NK-92 treated with Interleukin-12 subunit alpha and Interleukin-12 subunit beta, amount 100 ng/mL, for 24 hours (cell line): Measurements from ENCODE around the gene PXN.
"Not testable (repeated sequence)": the region's sequence is repeated elsewhere in the genome, so short reads cannot be mapped to it uniquely, and the experiment has no call there.

Experiments
- DNase-seq: peaks from one replicate; lab custom pipeline; 2025; lab: John Stamatoyannopoulos, UW

Gene PXN

DNA sequence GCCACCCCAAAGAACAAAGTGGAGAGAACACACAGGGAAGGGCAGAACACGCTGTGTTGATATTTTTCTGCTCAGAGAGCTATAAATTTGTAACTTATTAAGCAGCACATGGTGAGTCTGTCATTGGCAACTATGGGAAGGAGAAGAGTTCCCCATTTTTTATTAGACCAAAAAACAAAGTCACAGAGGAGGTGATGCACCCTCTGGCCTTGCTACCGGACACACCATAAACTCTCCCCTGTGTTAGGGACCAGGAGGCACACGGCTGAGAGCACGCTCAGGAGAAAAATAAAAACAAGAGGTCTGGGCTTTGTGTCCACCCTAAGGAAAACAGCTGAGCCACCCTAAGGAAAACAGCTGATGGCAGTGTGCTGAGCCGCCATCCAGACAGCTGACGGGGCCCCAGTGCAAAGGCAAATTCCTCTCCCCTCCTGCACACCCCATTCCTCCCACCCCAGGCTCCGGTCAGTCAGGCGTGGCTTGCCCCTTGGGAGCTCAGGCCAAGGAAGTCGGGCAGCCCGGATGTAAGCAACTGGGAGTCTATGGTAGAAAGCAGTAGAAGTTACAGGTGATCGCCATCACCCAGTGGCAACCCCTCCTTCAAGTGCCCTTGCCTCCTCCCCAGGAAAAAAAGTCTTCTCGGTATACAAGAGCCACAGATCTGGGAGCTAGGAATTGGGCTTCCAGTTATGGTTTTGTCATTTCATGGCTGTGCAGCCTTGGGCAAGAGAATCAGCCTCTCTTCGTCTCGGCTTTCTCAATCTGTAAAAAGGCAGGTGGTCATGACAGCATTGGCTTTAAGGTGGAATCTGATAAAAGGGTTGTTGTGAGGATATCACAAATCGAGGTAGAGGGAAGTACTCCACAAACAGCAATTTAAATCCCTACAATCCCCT, 2.4 kb downstream of the PXN start:
- DNase-seq = no peak

DNA sequence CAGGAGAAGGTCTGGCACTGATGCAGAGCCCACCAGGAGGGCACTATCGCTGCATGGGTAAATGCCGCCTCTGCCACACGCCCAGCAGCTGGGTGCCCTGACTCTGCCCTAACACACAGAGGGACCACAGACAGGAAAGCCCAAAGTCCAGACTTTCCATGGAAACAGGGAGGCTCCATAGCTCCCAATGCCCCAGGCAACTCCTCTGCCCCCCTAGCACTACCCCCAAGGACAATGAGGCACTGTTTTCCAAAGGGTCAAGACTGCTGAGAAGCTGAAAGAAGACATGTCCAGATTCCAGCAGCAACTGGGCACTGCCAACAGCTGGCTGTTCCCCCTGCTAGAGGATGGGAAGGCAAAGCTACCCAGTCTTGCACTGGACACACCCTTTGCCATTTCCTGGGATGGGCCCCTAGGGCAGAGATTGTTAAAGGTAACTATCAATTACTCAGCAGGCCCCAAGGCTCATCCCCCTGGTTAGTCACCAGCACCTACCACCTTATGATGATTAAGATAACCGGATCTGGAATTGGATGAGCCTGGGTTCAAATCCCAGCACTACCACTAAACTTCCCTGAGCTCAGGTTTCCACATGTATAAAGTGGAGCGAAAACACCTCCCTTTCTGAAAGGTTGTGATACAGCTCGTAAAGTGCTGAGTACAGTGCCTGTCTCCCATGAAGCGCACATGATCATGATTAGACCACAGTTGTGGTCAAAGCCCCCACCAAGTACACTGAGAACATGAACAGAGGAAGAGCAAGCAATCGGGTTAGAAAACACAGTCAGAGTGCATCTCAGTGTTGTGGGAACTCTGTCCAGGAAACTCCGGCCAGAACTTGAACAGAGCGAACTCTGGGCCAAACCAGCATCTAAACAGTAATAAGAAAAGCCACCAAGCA, 3.3 kb downstream of the PXN start:
- no peak for DNase-seq

DNA sequence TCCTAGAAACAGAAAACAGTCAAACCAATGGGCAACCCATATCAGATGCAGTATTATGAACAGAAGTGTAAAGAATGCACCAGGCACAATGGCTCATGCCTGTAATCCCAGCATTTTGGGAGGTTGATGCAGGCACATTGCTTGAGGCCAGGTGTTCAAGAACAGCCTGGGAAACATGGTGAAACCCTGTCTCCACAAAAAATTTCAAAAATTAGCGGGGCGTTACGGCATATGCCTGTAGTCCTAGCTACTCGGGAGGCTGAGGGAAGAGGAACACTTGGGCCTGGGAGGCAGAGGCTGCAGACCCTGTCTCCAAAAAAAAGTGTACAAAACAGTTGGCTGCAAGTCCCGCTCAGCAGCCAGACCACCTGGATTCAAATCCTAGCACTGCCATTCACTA, 4.9 kb downstream of the PXN start:
- no peak for DNase-seq

DNA sequence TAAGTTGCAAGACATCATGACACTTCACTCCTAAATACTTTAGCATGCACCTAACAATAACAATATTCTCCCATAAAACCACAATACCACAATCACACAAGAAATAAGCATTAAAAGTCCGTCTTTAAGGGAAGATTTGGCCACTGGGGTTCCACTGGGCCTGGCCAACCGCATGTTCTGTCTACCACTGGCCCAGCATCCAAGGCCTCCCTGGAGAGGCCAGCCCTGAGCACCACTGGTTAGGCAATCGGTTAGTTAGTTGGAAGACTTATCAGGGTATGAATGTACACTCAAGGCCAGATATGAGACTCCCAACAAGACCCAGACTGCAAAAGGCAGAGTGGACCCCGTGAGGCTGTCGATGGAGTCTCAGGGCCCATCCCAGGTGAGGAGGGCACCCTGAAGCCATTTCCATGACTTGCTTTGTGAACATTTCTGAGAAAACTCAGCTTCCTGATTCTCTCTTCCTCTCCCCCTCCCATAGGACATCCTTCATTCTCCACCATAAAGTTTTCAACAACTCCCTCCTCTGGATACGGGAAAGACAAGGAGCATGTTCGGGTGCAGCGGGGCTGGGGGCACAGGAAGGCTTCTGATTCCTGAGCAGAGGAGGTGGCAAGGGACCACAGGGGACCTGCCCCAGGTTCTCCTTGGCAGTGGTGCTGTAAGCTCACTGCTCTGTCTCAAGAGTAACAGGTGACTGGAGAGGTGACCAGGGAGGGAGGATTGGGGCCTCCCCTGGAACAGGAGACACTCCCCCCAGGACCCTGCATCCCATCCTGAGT, 5.9 kb downstream of the PXN start:
- DNase-seq = no peak

DNA sequence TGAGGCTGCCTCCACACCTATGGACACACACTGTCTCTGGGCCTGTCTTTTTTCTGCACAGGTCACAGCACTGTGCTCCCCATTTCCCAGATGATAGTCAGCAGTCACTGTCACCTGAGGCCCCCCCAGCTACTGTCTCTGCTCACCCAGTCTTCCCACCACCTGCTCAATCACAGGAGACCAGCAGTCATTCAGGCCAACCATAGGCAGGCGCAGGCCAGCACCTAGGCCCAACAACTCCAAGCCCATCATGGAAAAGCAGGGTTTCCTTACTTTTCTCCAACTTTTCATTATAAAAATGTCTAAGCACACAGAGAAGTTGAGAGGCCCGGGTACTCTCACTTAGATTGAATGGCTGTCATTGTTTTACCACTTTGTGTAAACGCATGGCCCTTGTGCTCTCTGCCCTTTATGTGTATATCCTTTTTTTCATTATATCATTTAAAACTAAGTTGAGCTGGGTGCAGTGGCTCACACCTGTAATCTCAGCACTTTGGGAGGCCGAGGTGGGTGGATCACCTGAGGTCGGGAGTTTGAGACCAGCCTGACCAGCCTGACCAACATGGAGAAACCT, 7.1 kb downstream of the PXN start:
- no peak for DNase-seq

DNA sequence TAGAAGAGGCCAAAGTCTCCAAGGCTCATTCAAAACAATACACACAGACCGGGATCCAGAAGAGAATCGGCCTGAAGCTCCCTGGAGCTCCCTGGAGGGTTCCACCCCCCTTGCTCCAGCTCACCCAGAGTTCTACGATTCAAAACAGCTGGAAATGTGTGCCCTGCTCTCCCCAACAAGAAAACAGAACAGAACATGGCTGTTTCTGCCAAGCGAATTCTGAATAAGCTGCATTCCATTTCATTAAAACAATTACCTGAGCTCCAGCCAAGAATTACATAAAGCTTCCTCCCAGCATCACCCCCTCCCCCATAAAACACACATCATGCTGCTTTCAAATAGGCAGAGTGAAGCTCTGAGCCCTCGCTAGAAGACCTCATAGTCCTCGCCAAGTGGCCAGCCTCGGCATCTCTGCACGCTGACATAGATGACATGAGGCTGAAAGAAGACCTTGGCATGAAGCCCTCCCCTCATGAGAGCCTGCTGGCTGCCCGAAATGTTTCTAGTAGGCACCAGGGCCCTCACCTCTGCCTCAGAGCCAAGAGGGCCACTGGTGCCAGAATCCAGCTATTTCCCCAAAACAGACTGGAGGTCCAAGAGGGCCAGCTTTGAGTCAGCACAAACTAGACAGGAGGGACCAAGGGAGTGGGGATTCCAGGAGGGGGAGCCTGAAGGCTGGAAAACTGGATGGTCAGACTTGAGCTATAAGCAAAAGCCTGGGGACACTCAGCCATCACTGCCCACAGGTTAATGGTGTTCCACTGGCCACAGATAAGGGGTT, 8.3 kb downstream of the PXN start:
- no peak for DNase-seq

DNA sequence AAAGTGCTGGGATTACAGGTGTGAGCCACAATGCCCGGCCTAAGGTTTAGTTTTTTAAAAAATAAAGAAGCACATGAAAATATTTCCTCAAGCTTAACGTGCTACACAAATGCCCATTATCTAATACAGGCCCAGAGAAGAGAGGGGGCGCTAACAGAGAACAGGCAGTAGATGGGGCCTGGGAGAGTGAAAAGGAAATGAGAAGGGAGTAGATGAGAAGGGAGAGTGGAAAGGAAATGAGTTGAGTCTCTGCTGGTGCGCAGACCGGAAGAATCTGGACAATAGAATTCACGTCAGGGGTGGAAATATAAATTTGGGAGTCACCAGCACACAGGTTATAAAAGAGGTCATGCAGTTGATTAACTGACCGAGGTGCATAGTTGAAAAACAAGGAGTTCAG, 10.7 kb downstream of the PXN start:
- no peak for DNase-seq

DNA sequence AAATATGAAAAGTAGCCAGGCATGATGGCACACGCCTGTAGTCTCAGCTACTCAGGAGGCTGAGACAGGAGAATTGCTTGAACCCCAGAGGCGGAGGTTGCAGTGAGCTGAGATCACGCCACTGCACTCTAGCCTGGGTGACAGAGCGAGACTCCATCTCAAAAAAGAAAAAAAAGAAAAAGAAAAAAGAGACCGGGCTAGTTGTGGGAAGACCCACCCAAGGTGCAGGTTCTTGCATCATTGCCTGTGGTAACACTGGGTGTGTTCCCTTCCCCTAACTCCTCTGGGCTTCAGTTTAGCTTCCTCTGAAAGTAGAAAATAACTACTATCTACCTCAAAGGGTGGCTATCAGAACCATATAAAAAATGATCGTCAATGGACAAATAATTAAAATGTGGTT, 12.2 kb downstream of the PXN start:
- peak; percentile 29 for DNase-seq

DNA sequence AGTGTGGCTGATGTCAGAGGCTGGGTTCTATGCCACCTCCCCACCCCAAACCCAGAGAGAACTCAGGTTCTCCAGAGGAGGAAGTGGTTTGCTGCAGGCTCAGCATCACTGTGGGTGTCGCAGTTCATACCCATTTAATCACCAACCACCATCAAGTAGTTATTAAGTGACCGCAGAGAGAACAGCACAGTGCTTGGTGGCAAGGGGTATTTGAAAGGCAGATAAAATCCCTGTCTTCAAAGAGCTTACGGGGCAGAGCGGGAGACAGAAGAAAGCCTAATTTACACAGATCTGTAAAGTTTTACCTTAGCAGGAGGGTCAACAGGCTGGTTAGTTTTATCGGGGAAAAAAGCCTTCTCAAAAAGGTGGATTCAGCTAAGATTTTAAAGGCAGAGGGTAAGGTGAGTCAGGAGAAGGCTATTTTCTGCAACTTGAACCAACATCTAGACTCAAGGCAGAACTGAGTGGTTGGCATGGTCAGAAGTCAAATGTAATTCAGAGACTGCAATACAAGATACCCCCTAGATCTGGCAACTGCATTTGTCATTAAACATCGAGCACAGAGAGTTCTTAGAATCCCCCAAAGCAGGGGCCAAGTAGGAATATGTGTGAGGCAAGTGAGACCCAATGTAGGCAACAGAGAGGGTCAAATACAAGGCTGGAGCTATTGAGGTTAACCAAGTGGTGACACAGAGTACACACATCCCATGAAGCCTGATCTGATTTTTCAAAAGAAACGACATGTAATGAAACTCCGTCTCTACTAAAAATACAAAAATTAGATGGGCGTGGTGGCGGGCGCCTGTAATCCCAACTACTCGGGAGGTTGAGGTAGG, 13.2 kb downstream of the PXN start:
- peak; percentile 75 for DNase-seq

DNA sequence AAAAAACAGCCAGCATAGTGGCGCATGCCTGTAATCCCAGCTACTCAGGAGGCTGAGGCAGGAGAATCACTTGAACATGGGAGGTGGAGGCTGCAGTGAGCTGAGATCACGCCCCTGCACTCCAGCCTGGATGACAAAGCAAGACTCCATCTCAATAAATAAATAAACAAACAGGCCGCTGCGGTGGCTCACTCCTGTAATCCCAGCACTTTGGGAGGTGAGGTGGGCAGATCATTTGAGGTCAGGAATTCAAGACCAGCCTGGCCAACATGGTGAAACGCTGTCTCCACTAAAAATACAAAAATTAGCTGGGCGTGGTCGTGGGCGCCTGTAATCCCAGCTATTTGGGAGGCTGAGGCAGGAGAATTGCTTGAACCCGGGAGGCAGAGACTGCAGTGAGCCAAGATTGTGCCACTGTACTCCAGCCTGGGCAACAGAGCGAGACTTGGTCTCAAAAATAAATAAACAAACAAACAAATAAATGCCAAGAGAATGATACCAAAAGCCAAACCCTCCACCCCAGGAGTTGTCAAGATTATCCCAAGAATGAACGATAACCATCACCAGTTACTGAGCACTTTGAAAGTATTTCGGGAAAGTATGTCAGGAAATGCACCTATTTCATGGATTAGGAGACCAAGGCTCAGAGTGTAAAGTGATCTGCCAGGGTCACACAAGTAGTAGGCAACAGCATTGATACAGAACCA, 14.0 kb downstream of the PXN start:
- not testable (repeated sequence) for DNase-seq

DNA sequence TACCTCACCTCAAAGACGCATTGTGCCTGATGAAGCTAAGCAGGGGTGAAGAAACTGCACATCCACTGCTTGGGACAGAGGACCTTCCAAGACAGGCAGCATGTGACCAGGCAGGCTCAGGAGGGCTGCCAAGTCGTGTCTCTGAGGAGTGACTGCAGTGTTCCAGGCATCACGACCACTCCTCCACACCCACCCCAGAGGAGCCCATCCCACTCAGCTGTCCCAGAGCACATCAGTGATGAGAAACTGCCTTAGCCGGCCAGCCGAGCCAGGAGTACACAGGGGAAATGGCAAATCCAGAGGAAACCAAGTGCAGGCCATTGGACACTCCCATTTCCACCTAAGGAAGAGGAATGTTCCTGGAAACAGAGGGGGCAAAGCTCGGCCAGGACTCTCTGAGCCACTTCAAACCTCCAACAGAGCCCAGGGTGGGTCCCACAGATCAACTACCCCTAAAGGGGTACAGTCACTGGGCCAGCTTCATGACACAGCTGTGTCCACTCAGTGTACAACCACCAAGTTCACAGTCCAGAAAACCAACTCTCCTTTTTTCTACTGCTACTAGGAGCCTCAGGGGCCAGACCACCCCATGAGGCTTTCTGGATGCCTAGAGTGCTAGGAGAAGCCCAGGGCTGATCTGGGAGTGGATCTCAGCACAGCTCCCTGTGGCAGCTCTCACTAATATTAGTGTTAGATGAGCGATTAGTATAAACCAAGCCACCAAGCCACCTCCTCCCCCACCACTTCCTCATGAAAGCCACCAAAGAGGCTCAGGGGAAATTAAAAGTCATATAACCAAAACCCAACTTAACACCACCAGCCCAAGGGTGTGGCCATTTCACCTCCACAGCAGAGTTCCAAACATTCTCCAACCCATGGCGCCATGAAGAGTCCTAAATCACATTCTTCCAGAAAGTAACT, 15.4 kb downstream of the PXN start:
- DNase-seq = peak; percentile 29

DNA sequence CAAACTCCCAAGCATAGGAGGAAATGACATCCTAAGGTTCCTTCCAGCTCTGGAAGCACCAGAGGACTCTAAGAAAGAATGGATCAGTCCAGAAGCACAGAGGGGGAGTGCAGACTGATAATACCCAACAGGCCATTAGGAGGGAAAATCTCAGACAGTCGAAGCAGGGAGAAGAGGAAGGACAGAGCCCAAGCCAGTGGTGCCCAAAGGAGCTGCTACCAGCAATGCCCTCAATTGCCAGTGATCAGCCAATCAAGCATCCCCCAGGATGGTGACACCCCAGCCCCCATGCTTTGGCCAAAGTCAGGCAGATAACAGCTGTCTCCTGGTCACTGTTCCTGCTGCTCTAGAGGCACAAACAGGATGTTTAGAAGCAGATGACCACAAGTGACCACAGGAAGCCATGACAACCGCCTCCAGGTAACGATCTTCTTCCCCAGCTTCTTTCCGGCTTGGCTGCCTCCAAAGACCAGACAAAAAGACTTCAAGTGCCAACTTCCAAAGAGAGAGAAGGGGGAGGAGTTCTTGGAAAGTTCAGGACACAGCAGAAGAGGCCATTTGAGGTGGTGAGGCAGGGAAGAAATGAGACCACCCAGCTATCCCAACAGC, 16.2 kb downstream of the PXN start:
- no peak for DNase-seq

DNA sequence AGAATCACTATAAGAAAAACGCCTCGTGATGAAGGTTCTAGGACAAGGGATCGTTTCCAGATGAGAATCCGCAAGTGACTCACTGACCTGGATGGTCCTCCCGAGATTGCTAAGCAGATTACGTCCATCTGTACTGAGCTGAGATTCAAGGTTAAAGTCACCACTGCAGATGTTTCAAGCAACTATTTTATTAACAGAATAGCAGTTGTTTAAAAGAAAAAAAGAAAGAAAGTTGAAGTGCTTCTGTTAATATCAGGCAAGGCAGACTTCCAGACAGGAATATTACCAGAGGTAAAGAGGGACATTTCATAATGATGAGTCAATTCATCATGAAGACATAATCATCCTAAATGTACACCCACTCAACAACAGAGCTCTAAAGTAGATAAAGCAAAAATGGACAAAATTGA, 17.9 kb downstream of the PXN start:
- no peak for DNase-seq

DNA sequence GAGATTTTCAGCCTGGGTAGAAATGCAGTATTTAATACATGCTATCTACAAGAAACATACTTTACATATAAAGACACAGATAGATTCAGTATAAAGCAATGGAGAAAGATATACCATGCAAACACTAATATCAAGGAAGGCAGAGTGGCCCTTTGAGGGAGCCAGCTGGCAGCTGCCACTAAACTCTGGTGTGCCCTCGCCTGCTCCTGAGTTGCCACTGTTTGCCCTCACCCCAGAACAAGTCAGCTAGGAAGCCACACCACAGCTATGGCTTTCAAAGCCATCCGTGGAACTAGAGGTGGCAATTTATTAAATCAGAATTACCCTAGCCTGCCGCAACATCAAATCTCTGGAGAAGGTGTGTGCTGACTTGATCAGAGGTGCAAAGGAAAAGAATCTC, 18.3 kb downstream of the PXN start:
- no peak for DNase-seq

DNA sequence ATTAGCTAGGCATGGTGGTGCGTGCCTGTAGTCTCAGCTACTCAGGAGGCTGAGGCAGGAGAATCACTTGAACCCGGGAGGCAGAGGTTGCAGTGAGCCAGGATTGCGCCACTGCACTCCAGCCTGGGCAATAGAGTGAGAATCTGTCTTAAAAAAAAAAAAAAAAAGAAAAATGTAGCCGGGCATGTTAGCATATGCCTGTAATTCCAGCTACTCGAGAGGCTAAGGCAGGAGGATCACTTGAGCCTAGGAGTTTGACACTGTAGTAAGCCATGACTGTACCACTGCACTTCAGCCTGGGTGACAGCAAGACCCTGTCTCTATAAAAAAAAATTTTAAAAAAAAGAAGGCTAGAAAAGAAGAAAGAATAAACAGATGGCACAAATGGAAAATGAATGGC, 18.8 kb downstream of the PXN start:
- not testable (repeated sequence) for DNase-seq

DNA sequence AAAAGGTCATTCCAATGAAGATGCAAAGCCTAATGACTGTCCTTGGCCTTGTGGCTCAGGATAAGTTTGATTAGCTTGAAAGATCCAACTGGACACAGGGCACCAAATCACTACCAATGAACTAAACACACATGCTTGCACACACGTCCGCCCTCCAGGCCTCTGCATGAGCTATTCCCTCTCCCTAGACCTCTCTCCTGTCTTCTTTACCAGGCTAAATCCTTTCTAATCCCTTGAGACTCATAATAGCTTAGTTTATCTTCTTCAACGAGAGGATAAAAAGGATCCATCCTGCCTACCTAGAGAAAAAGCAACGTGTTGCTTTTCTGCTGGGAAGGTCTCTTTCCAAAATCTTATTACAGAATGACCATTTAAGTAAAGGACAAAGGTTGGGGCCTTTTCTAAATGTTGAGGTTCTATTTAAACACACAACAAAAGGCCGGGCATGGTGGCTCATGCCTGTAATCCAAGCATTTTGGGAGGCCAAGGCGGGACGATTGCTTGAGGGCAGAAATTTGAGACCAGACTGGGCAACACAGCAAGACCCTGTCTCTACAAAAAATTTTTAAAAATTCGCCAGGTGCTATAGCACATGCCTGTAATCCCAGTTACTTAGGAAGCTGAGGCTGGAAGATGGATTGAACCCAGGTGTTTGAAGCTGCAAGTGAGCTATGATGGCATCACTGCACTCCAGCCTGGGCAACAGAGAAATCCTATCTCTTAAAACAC, 22.4 kb downstream of the PXN start:
- DNase-seq = no peak

DNA sequence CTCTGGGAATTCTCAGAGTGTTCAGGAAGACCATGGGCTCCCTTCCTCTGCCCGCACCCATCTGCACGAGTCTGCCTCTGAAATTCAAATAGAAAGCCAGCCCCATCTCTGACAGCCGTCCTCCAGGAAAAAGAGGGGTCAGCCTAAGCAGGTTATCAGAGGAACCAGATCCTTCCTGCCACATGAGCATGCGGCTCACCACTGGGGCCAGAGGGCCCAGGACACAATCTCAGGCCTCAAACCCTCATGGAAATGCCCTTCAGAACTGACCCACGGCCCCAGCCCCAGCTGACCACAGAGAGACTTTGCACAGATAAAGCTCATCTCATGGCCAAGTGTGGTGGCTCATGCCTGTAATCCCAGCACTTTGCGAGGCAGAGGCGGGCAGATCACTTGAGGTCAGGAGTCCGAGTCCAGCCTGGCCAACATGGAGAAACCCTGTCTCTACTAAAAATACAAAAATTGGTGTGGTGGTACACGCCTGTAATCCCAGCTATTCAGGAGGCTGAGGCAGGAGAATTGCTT, 23.2 kb downstream of the PXN start:
- no peak for DNase-seq
